Neural progenitor cell (in vitro differentiated cells): ENCODE measurements around the gene BRCA1.

Source experiments
- EZH2phosphoT487 ChIP-seq: fragments of 200-600 bp; sonication (generic); IDR thresholded peaks from 2 replicates; pipeline ENCODE4 v1.6.1; 2017; ENCODE audit warnings: antibody characterized with exemption
- TF ChIP-seq, protein P1 (sequence below): fragments of 200-600 bp; sonication (generic); IDR thresholded peaks from 2 replicates; pipeline ENCODE4 v1.5.1; 2017; ENCODE audit warnings: antibody characterized with exemption, mild to moderate bottlenecking

DNA sequence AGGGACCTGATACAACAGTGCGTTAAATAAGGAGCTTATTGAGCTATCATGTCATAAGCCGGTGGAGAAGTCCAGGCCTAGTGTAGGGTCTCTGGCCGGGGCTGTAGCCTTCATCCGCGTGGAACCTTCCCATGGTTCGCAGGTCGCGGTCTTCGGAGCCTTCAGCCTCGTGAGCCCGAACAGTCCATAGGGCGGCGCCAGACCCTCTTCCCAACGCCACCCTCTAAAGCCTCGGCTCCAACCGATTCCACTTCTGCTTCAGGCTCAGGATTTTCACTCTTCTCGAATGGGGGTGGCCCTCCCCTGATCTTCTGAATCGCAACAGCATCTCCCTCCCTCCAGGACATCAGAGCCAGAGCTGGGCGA lies 10.3 kb upstream of the BRCA1 start:
- TF ChIP-seq, protein P1, sequence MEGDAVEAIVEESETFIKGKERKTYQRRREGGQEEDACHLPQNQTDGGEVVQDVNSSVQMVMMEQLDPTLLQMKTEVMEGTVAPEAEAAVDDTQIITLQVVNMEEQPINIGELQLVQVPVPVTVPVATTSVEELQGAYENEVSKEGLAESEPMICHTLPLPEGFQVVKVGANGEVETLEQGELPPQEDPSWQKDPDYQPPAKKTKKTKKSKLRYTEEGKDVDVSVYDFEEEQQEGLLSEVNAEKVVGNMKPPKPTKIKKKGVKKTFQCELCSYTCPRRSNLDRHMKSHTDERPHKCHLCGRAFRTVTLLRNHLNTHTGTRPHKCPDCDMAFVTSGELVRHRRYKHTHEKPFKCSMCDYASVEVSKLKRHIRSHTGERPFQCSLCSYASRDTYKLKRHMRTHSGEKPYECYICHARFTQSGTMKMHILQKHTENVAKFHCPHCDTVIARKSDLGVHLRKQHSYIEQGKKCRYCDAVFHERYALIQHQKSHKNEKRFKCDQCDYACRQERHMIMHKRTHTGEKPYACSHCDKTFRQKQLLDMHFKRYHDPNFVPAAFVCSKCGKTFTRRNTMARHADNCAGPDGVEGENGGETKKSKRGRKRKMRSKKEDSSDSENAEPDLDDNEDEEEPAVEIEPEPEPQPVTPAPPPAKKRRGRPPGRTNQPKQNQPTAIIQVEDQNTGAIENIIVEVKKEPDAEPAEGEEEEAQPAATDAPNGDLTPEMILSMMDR: no peak
- TF ChIP-seq EZH2phosphoT487: no peak
